B cell (primary cell): Measurements from ENCODE around the gene CACNA1A.

ENCODE experiments used
- EZH2 ChIP-seq: IDR thresholded peaks from 2 replicates; pipeline ENCODE4 v1.6.1; 2012; ENCODE audit warnings: borderline replicate concordance, low read depth, mild to moderate bottlenecking, moderate library complexity, low read length; ENCODE audit not compliant: insufficient read depth, poor library complexity, severe bottlenecking
- TF ChIP-seq, protein P1 (sequence below): fragments of 200-600 bp; IDR thresholded peaks from one replicate; pipeline ENCODE4 v1.8.0; 2022; ENCODE audit warnings: antibody characterized with exemption, mild to moderate bottlenecking

DNA sequence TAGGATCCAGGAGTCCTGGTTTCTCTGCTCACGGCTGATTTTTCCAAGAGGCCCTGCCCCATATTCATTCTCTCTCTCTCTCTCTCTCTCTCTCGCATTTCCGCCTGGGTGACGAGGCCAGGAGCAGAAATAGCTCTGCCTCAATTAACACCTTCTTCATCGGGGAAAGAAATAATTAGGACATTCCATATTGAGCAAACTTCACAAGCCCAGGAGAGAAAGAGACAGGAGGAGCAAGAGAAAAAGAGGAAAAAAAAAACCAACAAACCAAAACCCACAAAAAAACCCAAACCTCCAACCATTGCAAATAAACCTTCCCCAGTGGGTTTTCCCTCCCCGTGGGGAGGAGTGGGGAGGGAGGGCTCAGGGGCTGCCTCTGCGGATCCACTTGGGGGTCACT, 143.0 kb downstream of the CACNA1A start:
- TF ChIP-seq, protein P1, sequence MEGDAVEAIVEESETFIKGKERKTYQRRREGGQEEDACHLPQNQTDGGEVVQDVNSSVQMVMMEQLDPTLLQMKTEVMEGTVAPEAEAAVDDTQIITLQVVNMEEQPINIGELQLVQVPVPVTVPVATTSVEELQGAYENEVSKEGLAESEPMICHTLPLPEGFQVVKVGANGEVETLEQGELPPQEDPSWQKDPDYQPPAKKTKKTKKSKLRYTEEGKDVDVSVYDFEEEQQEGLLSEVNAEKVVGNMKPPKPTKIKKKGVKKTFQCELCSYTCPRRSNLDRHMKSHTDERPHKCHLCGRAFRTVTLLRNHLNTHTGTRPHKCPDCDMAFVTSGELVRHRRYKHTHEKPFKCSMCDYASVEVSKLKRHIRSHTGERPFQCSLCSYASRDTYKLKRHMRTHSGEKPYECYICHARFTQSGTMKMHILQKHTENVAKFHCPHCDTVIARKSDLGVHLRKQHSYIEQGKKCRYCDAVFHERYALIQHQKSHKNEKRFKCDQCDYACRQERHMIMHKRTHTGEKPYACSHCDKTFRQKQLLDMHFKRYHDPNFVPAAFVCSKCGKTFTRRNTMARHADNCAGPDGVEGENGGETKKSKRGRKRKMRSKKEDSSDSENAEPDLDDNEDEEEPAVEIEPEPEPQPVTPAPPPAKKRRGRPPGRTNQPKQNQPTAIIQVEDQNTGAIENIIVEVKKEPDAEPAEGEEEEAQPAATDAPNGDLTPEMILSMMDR = no peak
- TF ChIP-seq EZH2 = no peak
